ENCODE data around the gene SLC22A31.
"Not testable (repeated sequence)": the region's sequence is repeated elsewhere in the genome, so short reads cannot be mapped to it uniquely, and the experiment has no call there.

Gene SLC22A31

GRCh38 chr16:89178453-89179147 lies 21.7 kb downstream of the SLC22A31 start:
- no peak for DNase-seq

- DNase-seq: no peak
Observed at GRCh38 chr16:89177501-89177900, 22.8 kb downstream of the SLC22A31 start.

GRCh38 chr16:89176717-89177116 lies 23.6 kb downstream of the SLC22A31 start:
- no peak for DNase-seq

GRCh38 chr16:89176147-89176690 lies 24.1 kb downstream of the SLC22A31 start:
- no peak for DNase-seq

- no peak for DNase-seq
Observed at GRCh38 chr16:89175280-89176146, 24.8 kb downstream of the SLC22A31 start.

- no peak for DNase-seq
Observed at GRCh38 chr16:89174877-89175276, 25.5 kb downstream of the SLC22A31 start.

- no peak for DNase-seq
Observed at GRCh38 chr16:89174055-89174827, 26.1 kb downstream of the SLC22A31 start.

- DNase-seq: no peak
Observed at GRCh38 chr16:89173174-89173921, 27.0 kb downstream of the SLC22A31 start.

- no peak for DNase-seq
Observed at GRCh38 chr16:89172528-89173173, 27.7 kb downstream of the SLC22A31 start.

GRCh38 chr16:89172171-89172527 lies 28.2 kb downstream of the SLC22A31 start:
- DNase-seq: no peak

GRCh38 chr16:89171216-89172170 lies 28.8 kb downstream of the SLC22A31 start, which contains the start of gene CDH15:
CDH15 (plus strand) TSS chr16:89171748; CDS start chr16:89171832, 84 bp downstream.
- DNase-seq: peak; percentile 78

- DNase-seq: no peak
Observed at GRCh38 chr16:89170346-89171215, 29.8 kb downstream of the SLC22A31 start.

GRCh38 chr16:89169778-89170177 lies 30.6 kb downstream of the SLC22A31 start:
- DNase-seq: no peak

- no peak for DNase-seq
Observed at GRCh38 chr16:89168381-89169189, 31.8 kb downstream of the SLC22A31 start.

GRCh38 chr16:89167425-89167941 lies 32.9 kb downstream of the SLC22A31 start:
- DNase-seq: peak; percentile 66

- no peak for DNase-seq
Observed at GRCh38 chr16:89166696-89167424, 33.5 kb downstream of the SLC22A31 start.

GRCh38 chr16:89165681-89165979 lies 34.7 kb downstream of the SLC22A31 start:
- not testable (repeated sequence) for DNase-seq

Data from fibroblast of skin of right biceps (primary cell).